ENCODE results near the gene PPP1R10.

Gene PPP1R10

GRCh38 chr6:30618270-30618797 is 1.3 kb upstream of the PPP1R10 start:
- DNase-seq: no peak

- DNase-seq: peak; percentile 98
These were observed 674 bp upstream of the PPP1R10 start, which contains the start of gene MRPS18B for GRCh38 chr6:30617565-30618269. TSS of gene MRPS18B (plus strand) at chr6:30617840. CDS start at chr6:30617866, 26 bp downstream.

GRCh38 chr6:30615958-30616810 is 859 bp downstream of the PPP1R10 start:
- peak; percentile 45 for DNase-seq

GRCh38 chr6:30615219-30615957 is 1.7 kb downstream of the PPP1R10 start:
- DNase-seq: peak; percentile 93

- DNase-seq: peak; percentile 98
These were observed 2.2 kb downstream of the PPP1R10 start for GRCh38 chr6:30614843-30615218.

GRCh38 chr6:30614044-30614842 is 2.8 kb downstream of the PPP1R10 start:
- no peak for DNase-seq

- DNase-seq: peak; percentile 34
These were observed 3.6 kb downstream of the PPP1R10 start for GRCh38 chr6:30613251-30614043.

GRCh38 chr6:30612687-30613248 is 4.3 kb downstream of the PPP1R10 start:
- DNase-seq: peak; percentile 61

- DNase-seq: peak; percentile 42
These were observed 4.8 kb downstream of the PPP1R10 start for GRCh38 chr6:30612213-30612612.

- DNase-seq: no peak
These were observed 5.2 kb downstream of the PPP1R10 start for GRCh38 chr6:30611856-30612194.

- no peak for DNase-seq
These were observed 5.7 kb downstream of the PPP1R10 start for GRCh38 chr6:30611150-30611855.

- no peak for DNase-seq
These were observed 7.0 kb downstream of the PPP1R10 start for GRCh38 chr6:30610065-30610464.

- DNase-seq: no peak
These were observed 13.1 kb downstream of the PPP1R10 start for GRCh38 chr6:30603961-30604360.

- no peak for DNase-seq
These were observed 15.0 kb downstream of the PPP1R10 start for GRCh38 chr6:30601815-30602641.

GRCh38 chr6:30601436-30601814 is 15.6 kb downstream of the PPP1R10 start:
- no peak for DNase-seq

GRCh38 chr6:30600451-30600961 is 16.5 kb downstream of the PPP1R10 start:
- no peak for DNase-seq

- DNase-seq: no peak
These were observed 17.3 kb downstream of the PPP1R10 start for GRCh38 chr6:30599625-30600324.

- DNase-seq: no peak
These were observed 18.0 kb downstream of the PPP1R10 start for GRCh38 chr6:30598912-30599624.

Data from EL (cell line).